Suprapubic skin (tissue), 3 donors: Measurements from ENCODE around the gene OR1K1.

Source experiments
- CTCF ChIP-seq, 2 donors: fragments of 200-600 bp in 1 of 2; fragments of 450-650 bp in 1 of 2; sonication (generic) in 1 of 2; IDR thresholded peaks; one replicate each; pipeline ENCODE4 v1.5.1; 2016 to 2019; ENCODE audit warnings: antibody characterized with exemption in 2 of 2, mild to moderate bottlenecking in 1 of 2, moderate library complexity in 1 of 2
- EP300 ChIP-seq: sonication (generic); formaldehyde crosslinking; IDR thresholded peaks from one replicate; pipeline ENCODE4 v1.6.1; 2017; ENCODE audit warnings: antibody characterized with exemption
- POLR2A ChIP-seq, 2 donors: fragments of 450-650 bp; IDR thresholded peaks; one replicate each; pipeline ENCODE4 v1.6.1; 2017; ENCODE audit warnings: antibody characterized with exemption in 2 of 2, mild to moderate bottlenecking in 2 of 2, moderate library complexity in 2 of 2

- TF ChIP-seq POLR2A (IDR thresholded peaks at IDR 0.05), result no peak
- no peak for TF ChIP-seq CTCF (IDR thresholded peaks at IDR 0.05)
- TF ChIP-seq EP300, result no peak
These were observed 22.1 kb downstream of the OR1K1 start for GRCh38 chr9:122822056-122822455.
